ENCODE measurements around the gene UTP20. TPM values are rescaled to one million over a fixed set of nuclear protein-coding genes. Genes with fewer than 3 reads are reported as not detected.

UTP20 gene
- total RNA-seq, 4 donors from 2014 or later: 11.2 to 18.8 (median 12.4) TPM

DNA sequence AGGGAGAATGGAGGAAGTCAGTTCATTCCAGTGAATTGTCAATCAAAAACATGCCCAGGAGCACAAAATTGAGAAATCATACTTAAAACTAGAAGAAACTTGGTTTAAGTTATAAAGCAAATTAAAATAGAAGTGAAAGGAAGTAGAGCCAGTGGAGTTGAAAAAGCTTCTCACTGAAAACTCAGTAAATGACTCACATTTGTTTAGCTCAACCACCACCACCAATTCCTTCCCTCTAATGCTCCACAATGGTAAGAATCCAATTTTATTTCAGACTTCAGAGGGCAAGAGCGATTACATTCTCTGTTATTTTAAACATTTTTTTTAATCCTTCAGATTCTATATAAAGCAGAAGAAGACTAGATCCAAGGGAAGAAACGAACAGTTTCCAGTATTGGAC, 19.4 kb downstream of the UTP20 start:
- Histone ChIP-seq H3K27ac (no peak overlapping the region), H3K27me3 (no peaks in the 10 kb centered on the region), H3K4me1 (no peaks in the 10 kb centered on the region), H3K4me3 (no peak overlapping the region), H3K36me3 (peaks cover 81% of the 10 kb centered on the region), H3K9me3 (no peaks in the 10 kb centered on the region)
- 87% methylated on average over 2 of the region's 2 CpGs for WGBS
- TF ChIP-seq, protein P1, sequence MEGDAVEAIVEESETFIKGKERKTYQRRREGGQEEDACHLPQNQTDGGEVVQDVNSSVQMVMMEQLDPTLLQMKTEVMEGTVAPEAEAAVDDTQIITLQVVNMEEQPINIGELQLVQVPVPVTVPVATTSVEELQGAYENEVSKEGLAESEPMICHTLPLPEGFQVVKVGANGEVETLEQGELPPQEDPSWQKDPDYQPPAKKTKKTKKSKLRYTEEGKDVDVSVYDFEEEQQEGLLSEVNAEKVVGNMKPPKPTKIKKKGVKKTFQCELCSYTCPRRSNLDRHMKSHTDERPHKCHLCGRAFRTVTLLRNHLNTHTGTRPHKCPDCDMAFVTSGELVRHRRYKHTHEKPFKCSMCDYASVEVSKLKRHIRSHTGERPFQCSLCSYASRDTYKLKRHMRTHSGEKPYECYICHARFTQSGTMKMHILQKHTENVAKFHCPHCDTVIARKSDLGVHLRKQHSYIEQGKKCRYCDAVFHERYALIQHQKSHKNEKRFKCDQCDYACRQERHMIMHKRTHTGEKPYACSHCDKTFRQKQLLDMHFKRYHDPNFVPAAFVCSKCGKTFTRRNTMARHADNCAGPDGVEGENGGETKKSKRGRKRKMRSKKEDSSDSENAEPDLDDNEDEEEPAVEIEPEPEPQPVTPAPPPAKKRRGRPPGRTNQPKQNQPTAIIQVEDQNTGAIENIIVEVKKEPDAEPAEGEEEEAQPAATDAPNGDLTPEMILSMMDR (IDR thresholded peaks at IDR 0.05): no peak
- TF ChIP-seq POLR2AphosphoS5 (IDR thresholded peaks at IDR 0.05): no peak
- no peak for TF ChIP-seq EP300 (IDR thresholded peaks at IDR 0.05)
- no peak for TF ChIP-seq POLR2A (IDR thresholded peaks at IDR 0.05)
- no peak for DNase-seq (ENCODE audit: low spot score in 2 of 2)

DNA sequence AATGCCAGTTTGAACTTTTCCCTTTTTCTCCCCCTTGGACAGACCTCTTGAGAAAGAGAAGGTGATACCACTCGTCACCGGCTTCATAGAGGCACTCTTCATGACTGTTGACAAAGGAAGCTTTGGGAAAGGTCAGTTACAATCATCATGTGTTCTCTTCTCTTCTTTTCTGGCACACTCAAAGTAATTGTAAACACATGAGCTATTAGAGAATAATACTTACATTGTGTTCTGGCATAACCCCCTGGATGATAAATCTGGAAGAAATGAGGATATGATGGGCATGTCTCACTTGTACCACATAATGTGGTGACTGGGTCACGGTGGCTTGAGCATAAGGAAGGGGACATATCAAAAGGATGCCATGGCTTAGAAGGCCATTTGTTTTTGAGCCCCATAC, 20.0 kb downstream of the UTP20 start:
- WGBS: 87% methylated on average over 3 of the region's 3 CpGs
- no peak overlapping the region for H3K27ac ChIP-seq

DNA sequence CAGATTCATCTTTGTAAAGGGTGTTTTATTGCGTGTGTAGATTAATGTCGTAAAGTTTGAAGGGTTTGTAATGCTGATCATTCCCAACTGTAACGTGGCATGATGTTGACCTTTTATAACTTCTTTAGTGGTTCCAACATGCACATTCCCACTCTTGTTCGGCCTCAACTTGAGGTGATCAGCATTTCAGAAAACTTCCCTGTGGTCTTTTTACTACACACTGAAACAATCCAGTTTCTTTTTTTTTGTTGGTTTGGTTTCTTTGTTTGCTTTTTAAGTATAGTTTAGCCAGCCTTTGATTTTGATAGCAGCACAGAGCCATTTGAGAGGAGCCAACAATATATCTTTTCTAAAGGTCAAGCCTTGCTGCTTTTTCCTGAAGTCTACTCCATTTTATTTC, 22.8 kb downstream of the UTP20 start:
- no peak overlapping the region for H3K27ac ChIP-seq
- WGBS: 87% methylated on average over 4 of the region's 4 CpGs

More for the DNA sequence above, 20.0 kb downstream of the UTP20 start:
- TF ChIP-seq, protein P1 (IDR thresholded peaks at IDR 0.05): no peak
- TF ChIP-seq POLR2AphosphoS5 (IDR thresholded peaks at IDR 0.05): no peak
- TF ChIP-seq POLR2A (IDR thresholded peaks at IDR 0.05): no peak
- no peak for TF ChIP-seq EP300 (IDR thresholded peaks at IDR 0.05)
- H3K27me3 ChIP-seq: no peaks in the 10 kb centered on the region
- peaks cover 84% of the 10 kb centered on the region for H3K36me3 ChIP-seq
- H3K9me3 ChIP-seq: no peaks in the 10 kb centered on the region
- no peak for DNase-seq (ENCODE audit: low spot score in 2 of 2)
- H3K4me1 ChIP-seq: no peaks in the 10 kb centered on the region
- no peak overlapping the region for H3K4me3 ChIP-seq

DNA sequence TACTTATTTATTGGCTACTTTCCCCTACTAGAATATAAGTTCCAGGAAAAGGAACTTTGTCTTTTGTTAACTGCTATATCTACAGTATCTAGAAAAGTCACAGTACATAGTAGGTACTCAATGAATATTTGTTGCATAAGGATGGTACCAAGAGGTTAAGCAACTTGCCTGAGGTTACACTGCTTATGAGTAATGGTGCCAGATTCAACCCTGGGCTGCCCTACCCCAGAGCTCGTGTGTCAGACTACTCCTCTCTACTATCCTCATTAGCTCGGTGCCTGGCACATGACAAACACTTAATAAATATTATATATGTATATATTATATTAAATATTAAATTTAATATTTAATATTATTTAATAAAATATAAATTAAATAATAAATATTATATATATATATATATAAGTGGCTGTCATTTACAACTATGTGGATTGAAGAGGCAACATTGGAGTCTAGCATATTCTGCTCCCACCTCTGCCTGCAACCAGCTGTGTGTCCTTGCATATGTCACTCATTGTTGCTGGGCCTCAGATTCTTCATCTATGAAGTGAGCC, 25.4 kb downstream of the UTP20 start:
- no peak for DNase-seq (ENCODE audit: low spot score in 2 of 2)
- no peak for TF ChIP-seq POLR2A (IDR thresholded peaks at IDR 0.05)
- TF ChIP-seq, protein P1 (IDR thresholded peaks at IDR 0.05): no peak
- no peak for TF ChIP-seq EP300 (IDR thresholded peaks at IDR 0.05)
- no peak for TF ChIP-seq POLR2AphosphoS5 (IDR thresholded peaks at IDR 0.05)
- H3K9me3 ChIP-seq: no peaks in the 10 kb centered on the region
- H3K36me3 ChIP-seq: peaks cover 95% of the 10 kb centered on the region
- H3K27ac ChIP-seq: no peak overlapping the region
- no peak overlapping the region for H3K4me3 ChIP-seq
- H3K27me3 ChIP-seq: no peaks in the 10 kb centered on the region
- H3K4me1 ChIP-seq: no peaks in the 10 kb centered on the region
- WGBS: 73% methylated on average over 2 of the region's 2 CpGs

More for the DNA sequence above, 22.8 kb downstream of the UTP20 start:
- no peak for TF ChIP-seq POLR2A (IDR thresholded peaks at IDR 0.05)
- no peak for TF ChIP-seq POLR2AphosphoS5 (IDR thresholded peaks at IDR 0.05)
- TF ChIP-seq, protein P1 (IDR thresholded peaks at IDR 0.05): no peak
- TF ChIP-seq EP300 (IDR thresholded peaks at IDR 0.05): no peak
- no peak overlapping the region for H3K4me3 ChIP-seq
- no peak for DNase-seq (ENCODE audit: low spot score in 2 of 2)
- peaks cover 88% of the 10 kb centered on the region for H3K36me3 ChIP-seq
- H3K9me3 ChIP-seq: no peaks in the 10 kb centered on the region
- H3K4me1 ChIP-seq: no peaks in the 10 kb centered on the region
- no peaks in the 10 kb centered on the region for H3K27me3 ChIP-seq

DNA sequence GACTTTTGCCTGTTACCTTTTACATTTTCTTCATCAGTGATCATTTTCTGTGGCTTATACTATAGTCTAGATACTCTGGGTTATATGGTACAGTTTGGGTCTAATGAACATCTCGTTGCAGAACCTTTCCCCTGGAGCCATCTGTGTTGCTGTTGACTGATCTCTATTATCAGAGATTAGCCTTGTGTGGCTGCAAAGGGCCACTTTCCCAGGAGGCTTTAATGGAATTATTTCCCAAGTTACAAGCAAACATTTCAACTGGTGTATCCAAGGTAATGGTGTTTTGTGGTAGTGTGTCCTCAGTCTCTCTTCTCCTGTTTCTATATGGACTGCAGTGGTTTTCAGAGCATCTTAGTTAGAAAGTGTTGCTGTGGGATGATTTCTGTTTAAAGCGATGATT, 25.9 kb downstream of the UTP20 start:
- DNase-seq (ENCODE audit: low spot score in 2 of 2): no peak
- H3K9me3 ChIP-seq: no peaks in the 10 kb centered on the region
- no peaks in the 10 kb centered on the region for H3K4me1 ChIP-seq
- H3K27ac ChIP-seq: no peak overlapping the region
- TF ChIP-seq POLR2A (IDR thresholded peaks at IDR 0.05) (no peak), POLR2AphosphoS5 (IDR thresholded peaks at IDR 0.05) (no peak), EP300 (IDR thresholded peaks at IDR 0.05) (no peak)
- TF ChIP-seq, protein P1 (IDR thresholded peaks at IDR 0.05): no peak
- H3K27me3 ChIP-seq: no peaks in the 10 kb centered on the region
- WGBS: 97% methylated on average over 2 of the region's 2 CpGs
- H3K36me3 ChIP-seq: peaks cover 92% of the 10 kb centered on the region
- no peak overlapping the region for H3K4me3 ChIP-seq
